Adrenal gland (tissue), 12 donors: ENCODE results near the gene HEG1. TPM values are rescaled to one million over a fixed set of nuclear protein-coding genes. Genes with fewer than 3 reads are reported as not detected.

Experiments used
- DNase-seq, 7 donors: peaks; one replicate each; pipeline ENCODE4 v3.0.0-alpha.2; 2019 to 2020
- H3K27ac ChIP-seq, 5 donors: fragments of 200-600 bp; sonication (generic) in 4 of 5; 1 replicate in 3 of 5; 2 replicates in 2 of 5; pipeline versions ENCODE4 v1.5.1 to v1.8.0; 2016 to 2020; ENCODE audit warnings: mild to moderate bottlenecking in 1 of 5
- H3K27me3 ChIP-seq: fragments of 200-600 bp; 2 replicates; pipeline ENCODE4 v1.8.0; 2021
- H3K36me3 ChIP-seq, 2 donors: fragments of 200-600 bp; replicated peaks in 1 of 2; 1 replicate in 1 of 2; 2 replicates in 1 of 2; pipeline versions ENCODE4 v1.5.1 to v1.8.0; 2018 to 2022
- H3K4me1 ChIP-seq, 2 donors: fragments of 200-600 bp; replicated peaks in 1 of 2; 1 replicate in 1 of 2; 2 replicates in 1 of 2; pipeline versions ENCODE4 v1.5.1 to v1.8.0; 2018 to 2021
- H3K4me3 ChIP-seq, 4 donors: fragments of 200-600 bp; sonication (generic) in 3 of 4; one replicate each; pipeline ENCODE4 v1.5.1; 2016 to 2018
- H3K9me3 ChIP-seq, 3 donors: fragments of 200-600 bp; sonication (generic) in 1 of 3; replicated peaks in 1 of 3; 1 replicate in 2 of 3; 2 replicates in 1 of 3; pipeline versions ENCODE4 v1.5.1 to v1.8.0; 2016 to 2021
- CTCF ChIP-seq, 6 experiments: fragments of 450-650 bp in 4 of 6; fragments of 200-600 bp in 2 of 6; sonication (generic) in 1 of 6; IDR thresholded peaks; 1 replicate in 5 of 6; 2 replicates in 1 of 6; pipeline versions ENCODE4 v1.5.1 to v1.8.0; 2016 to 2021; ENCODE audit warnings: antibody characterized with exemption in 6 of 6, mild to moderate bottlenecking in 2 of 6, moderate library complexity in 1 of 6
- POLR2A ChIP-seq, 2 donors: fragments of 450-650 bp; IDR thresholded peaks; one replicate each; pipeline ENCODE4 v1.6.1; 2017; ENCODE audit warnings: antibody characterized with exemption in 2 of 2, mild to moderate bottlenecking in 2 of 2, moderate library complexity in 1 of 2
- WGBS, 4 donors: extraction: QIAGEN DNeasy Blood & Tissue Kit in 2 of 4; methylation state at CpG; one replicate each; pipeline versions ENCODE4 v1.1.5 to v1.1.7; 2013 to 2017; 5-methylcytosine and 5-hydroxymethylcytosine counted together
- intact Hi-C, 2 donors: fragments of 100-400 bp; cut with DNase I; formaldehyde crosslinking; loops; one replicate each; pipeline versions ENCODE4 v1.14.1 to v1.15.0; 2022 to 2023
- polyA plus RNA-seq, 3 donors: library from polyadenylated mRNA; stranded (reverse); fragments of 200-250 nt in 2 of 3; fragments of 350-450 nt in 1 of 3; fragmentation: Illumina TruSeq in 1 of 3; extraction: RNeasy Lipid Tissue Mini Kit (QIAGEN cat#74804) in 1 of 3; gene quantifications; one replicate each; pipeline ENCODE4 v1.2.3, GENCODE V29; 2013 to 2014
- total RNA-seq, 9 donors: library from RNA; depleted of rRNA in 4 of 9; stranded (reverse); fragments of >200 nt in 4 of 9; fragments of 120-200 nt in 1 of 9; fragmentation: NEBNext Ultra II Directional in 1 of 9; extraction: Animal tissue kit (Norgen Biotek cat#: 25700) in 1 of 9; gene quantifications; one replicate each; pipeline versions ENCODE4 v1.1.0 to v1.2.4, GENCODE V29; 2013 to 2023
- donor health status: healthy with polysubstance abuse.
- donor health status: Bipolar disorder and iron deficiency.
- donor health status: DM: yes; HTN: yes; CAD: no.
- donor health status: DM: no; HTN: no; CAD: no.
- donor health status: DM: no; HTN: no; CAD: no.
- donor health status: DM: yes; HTN: yes; CAD: no.

HEG1 gene
- total and polyA plus RNA-seq, 12 donors: 5.7 to 107 (median 37.9) TPM

GRCh38 chr3:125072749-125073389, 17.1 kb upstream of the HEG1 start:
- no peaks in the 10 kb centered on the region for H3K9me3 ChIP-seq
- no peak for TF ChIP-seq POLR2A (IDR thresholded peaks at IDR 0.05)
- no peak for DNase-seq
- H3K27me3 ChIP-seq: no peaks in the 10 kb centered on the region
- intact Hi-C loops: no loop called here
- no peaks in the 10 kb centered on the region for H3K4me1 ChIP-seq
- H3K36me3 ChIP-seq: no peaks in the 10 kb centered on the region
- 90 to 100% (median 94%) methylated on average over 4 of the region's 4 CpGs for WGBS, 4 donors
- H3K27ac ChIP-seq: no peak overlapping the region
- H3K4me3 ChIP-seq: no peak overlapping the region

DNA sequence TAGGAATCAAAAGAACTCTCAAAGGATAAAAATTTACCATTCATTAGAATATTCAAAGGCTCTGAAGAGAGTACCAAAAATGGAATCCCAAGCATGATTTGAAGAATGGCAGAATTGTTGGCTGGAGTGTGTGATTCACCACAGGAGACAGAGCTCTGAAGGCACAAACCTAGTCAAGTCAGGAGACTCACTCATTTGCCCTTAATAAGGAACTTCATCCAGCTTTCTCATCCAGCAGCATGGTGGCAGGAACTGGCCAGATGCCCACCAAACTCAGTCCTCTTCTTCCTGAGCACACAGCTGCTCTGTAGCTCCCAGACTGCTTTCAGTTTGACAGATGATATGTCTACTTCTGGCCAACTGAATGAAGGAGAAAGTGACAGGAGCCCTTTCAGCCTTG, 16.5 kb upstream of the HEG1 start:
- no peaks in the 10 kb centered on the region for H3K27me3 ChIP-seq
- no peaks in the 10 kb centered on the region for H3K36me3 ChIP-seq
- intact Hi-C loops: no loop called here
- H3K27ac ChIP-seq: no peak overlapping the region
- H3K4me1 ChIP-seq: no peaks in the 10 kb centered on the region
- H3K9me3 ChIP-seq: no peaks in the 10 kb centered on the region
- peak in 3 of 7 donors; percentile 43 to 61 (median 43) for DNase-seq
- no peak overlapping the region for H3K4me3 ChIP-seq
- no peak for TF ChIP-seq CTCF (IDR thresholded peaks at IDR 0.05)
- TF ChIP-seq POLR2A (IDR thresholded peaks at IDR 0.05): no peak

- TF ChIP-seq CTCF (IDR thresholded peaks at IDR 0.05) (no peak), POLR2A (IDR thresholded peaks at IDR 0.05) (no peak)
- Histone ChIP-seq H3K27ac (no peak overlapping the region), H3K36me3 (no peaks in the 10 kb centered on the region), H3K27me3 (no peaks in the 10 kb centered on the region), H3K4me3 (no peak overlapping the region), H3K9me3 (no peaks in the 10 kb centered on the region), H3K4me1 (no peaks in the 10 kb centered on the region)
- intact Hi-C loops: loop anchor here in 1 of 2 donors (10.0 kb wide), 1 partner anchor 55 kb away; no protein-coding TSS in a partner anchor
- 94 to 98% (median 97%) methylated on average over 7 of the region's 7 CpGs for WGBS, 4 donors
- no peak for DNase-seq
These were observed 14.4 kb upstream of the HEG1 start for GRCh38 chr3:125069968-125070745.

DNA sequence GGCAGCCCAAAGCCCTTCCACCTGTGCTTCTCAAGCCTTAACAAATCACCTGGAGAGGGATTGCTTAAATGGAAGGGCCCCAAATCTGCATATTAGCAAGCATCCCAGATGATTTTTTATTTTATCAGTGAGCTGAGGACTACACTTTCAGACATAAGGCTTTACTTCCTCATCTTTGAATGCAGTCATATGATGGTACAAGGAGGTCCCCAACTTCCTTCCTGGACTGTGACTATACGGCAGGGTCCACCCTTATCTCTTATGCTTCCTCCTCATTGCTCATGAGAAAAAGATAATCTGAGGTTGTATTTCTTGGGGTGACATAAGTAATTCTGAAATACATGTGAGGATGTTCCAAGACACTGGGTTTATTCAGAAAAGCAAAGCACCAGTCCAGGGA, 13.7 kb upstream of the HEG1 start:
- 23 to 77% (median 49%) methylated on average over 1 of the region's 1 CpG for whole genome bisulfite sequencing, 4 donors
- Histone ChIP-seq H3K27ac (no peak overlapping the region), H3K27me3 (no peaks in the 10 kb centered on the region), H3K36me3 (no peaks in the 10 kb centered on the region), H3K4me3 (no peak overlapping the region), H3K4me1 (no peaks in the 10 kb centered on the region), H3K9me3 (no peaks in the 10 kb centered on the region)
- DNase-seq: no peak
- intact Hi-C loops: loop anchor here in 1 of 2 donors (10.0 kb wide), 1 partner anchor 55 kb away; no protein-coding TSS in a partner anchor
- TF ChIP-seq CTCF (IDR thresholded peaks at IDR 0.05) (no peak), POLR2A (IDR thresholded peaks at IDR 0.05) (no peak)
